Endodermal cell (in vitro differentiated cells): ENCODE data around the gene TMOD2. TPM values are rescaled to one million over a fixed set of nuclear protein-coding genes. Genes with fewer than 3 reads are reported as not detected.

ENCODE experiments used
- DNase-seq: peaks from one replicate; pipeline ENCODE4 v3.0.0-alpha.2; 2017
- H3K27ac ChIP-seq: 2 replicates; pipeline ENCODE4 v1.5.1; 2013; ENCODE audit warnings: mild to moderate bottlenecking, low read depth, low read length, moderate library complexity
- H3K27me3 ChIP-seq: 2 replicates; pipeline ENCODE4 v1.6.1; 2013; ENCODE audit warnings: mild to moderate bottlenecking, low read length, moderate library complexity; ENCODE audit not compliant: insufficient read depth, control insufficient read depth, poor library complexity, severe bottlenecking
- H3K36me3 ChIP-seq: 2 replicates; pipeline ENCODE4 v1.7.0; 2013; ENCODE audit warnings: mild to moderate bottlenecking, low read length, moderate library complexity; ENCODE audit not compliant: control insufficient read depth, insufficient read depth
- H3K4me1 ChIP-seq: one replicate; pipeline ENCODE4 v1.7.0; 2013; ENCODE audit warnings: low read length; ENCODE audit not compliant: control insufficient read depth, insufficient read depth
- H3K4me3 ChIP-seq: 2 replicates; pipeline ENCODE4 v1.5.1; 2013; ENCODE audit warnings: mild to moderate bottlenecking, low read length, moderate library complexity
- H3K9ac ChIP-seq: 2 replicates; pipeline ENCODE4 v1.6.1; 2013; ENCODE audit warnings: mild to moderate bottlenecking, low read length, moderate library complexity; ENCODE audit not compliant: poor library complexity, severe bottlenecking; ENCODE audit errors: extremely low read depth
- H3K9me3 ChIP-seq: 2 replicates; pipeline ENCODE4 v1.6.1; 2013; ENCODE audit warnings: mild to moderate bottlenecking, low read length, moderate library complexity; ENCODE audit not compliant: control insufficient read depth
- H3K27ac Mint-ChIP-seq: 2 replicates; pipeline ENCODE4 v1.8.0; 2020; ENCODE audit warnings: mixed read lengths
- H3K27me3 Mint-ChIP-seq: 2 replicates; pipeline ENCODE4 v1.8.0; 2021; ENCODE audit warnings: mild to moderate bottlenecking, mixed read lengths; ENCODE audit not compliant: insufficient read depth
- H3K36me3 Mint-ChIP-seq: 2 replicates; pipeline ENCODE4 v1.8.0; 2020; ENCODE audit warnings: low read depth, mixed read lengths
- H3K4me1 Mint-ChIP-seq: 2 replicates; pipeline ENCODE4 v1.8.0; 2020; ENCODE audit warnings: mixed read lengths
- H3K4me3 Mint-ChIP-seq: 2 replicates; pipeline ENCODE4 v1.8.0; 2020; ENCODE audit warnings: mild to moderate bottlenecking, moderate library complexity, mixed read lengths
- H3K9me3 Mint-ChIP-seq: 2 replicates; pipeline ENCODE4 v1.8.0; 2020; ENCODE audit warnings: mild to moderate bottlenecking, mixed read lengths
- CTCF ChIP-seq: fragments of 200-600 bp; sonication (generic); conservative IDR thresholded peaks from 2 replicates; pipeline ENCODE4 v1.5.0; 2021; ENCODE audit warnings: antibody characterized with exemption, mild to moderate bottlenecking
- WGBS, 2 experiments: methylation state at CpG; one replicate each; pipeline versions ENCODE4 v1.1.5 to v1.1.7; 2013; ENCODE audit warnings: missing lambda C conversion rate in 2 of 2, mixed read lengths in 1 of 2; ENCODE audit not compliant: insufficient coverage in 1 of 2, insufficient read length in 1 of 2; 5-methylcytosine and 5-hydroxymethylcytosine counted together
- total RNA-seq, 2 donors: library from RNA; stranded (reverse); fragmentation: NEBNext Ultra II Directional in 1 of 2; extraction: Animal tissue kit (Norgen Biotek cat#: 25700) in 1 of 2; gene quantifications; 2 replicates in 1 of 2; 3 replicates in 1 of 2; pipeline ENCODE4 v1.2.1, GENCODE V29; 2021

The TMOD2 gene
- total RNA-seq, 2 donors from 2014 or later, result 2.1 to 2.5 TPM

GRCh38 chr15:51837792-51838251 is 86.4 kb downstream of the TMOD2 start:
- WGBS, 2 experiments, result 69 to 72% methylated on average over 4 of the region's 4 CpGs
- H3K27me3 Mint-ChIP-seq, result no peaks in the 10 kb centered on the region
- TF ChIP-seq CTCF, result no peak
- H3K4me3 Mint-ChIP-seq, result no peak overlapping the region
- Histone ChIP-seq H3K27me3 (no peaks in the 10 kb centered on the region), H3K27ac (no peak overlapping the region), H3K4me3 (no peak overlapping the region), H3K36me3 (no peaks in the 10 kb centered on the region), H3K9ac (no peak overlapping the region), H3K4me1 (no peaks in the 10 kb centered on the region), H3K9me3 (no peaks in the 10 kb centered on the region)
- H3K9me3 Mint-ChIP-seq, result no peaks in the 10 kb centered on the region
- H3K4me1 Mint-ChIP-seq, result peaks cover 23% of the 10 kb centered on the region
- DNase-seq, result no peak
- H3K27ac Mint-ChIP-seq, result peak overlapping the region; percentile 22
- H3K36me3 Mint-ChIP-seq, result no peaks in the 10 kb centered on the region

DNA sequence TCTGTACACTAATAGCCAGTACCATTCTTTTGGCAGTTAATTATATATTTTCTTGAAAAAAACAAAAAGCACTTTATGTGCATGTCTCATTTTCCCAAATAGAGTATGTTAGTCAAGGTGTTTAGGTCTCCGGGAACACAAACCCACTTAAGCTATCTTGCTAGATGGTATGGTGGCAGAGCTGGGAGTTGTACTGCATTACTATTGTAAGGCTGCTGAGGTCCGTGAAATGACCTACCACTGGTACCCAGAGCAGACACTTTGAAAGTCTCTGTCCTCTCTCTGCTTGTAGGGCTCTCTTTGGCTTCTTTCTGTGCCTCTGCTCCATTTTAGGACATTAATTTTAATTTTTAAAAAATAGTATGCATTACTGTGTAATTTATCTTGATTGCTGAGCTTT is 86.9 kb downstream of the TMOD2 start:
- no peaks in the 10 kb centered on the region for H3K9me3 Mint-ChIP-seq
- H3K9ac ChIP-seq, result no peak overlapping the region
- H3K27ac ChIP-seq, result no peak overlapping the region
- no peak overlapping the region for H3K4me3 ChIP-seq
- peaks cover under 1% of the 10 kb centered on the region for H3K4me1 ChIP-seq
- H3K9me3 ChIP-seq, result no peaks in the 10 kb centered on the region
- no peak for TF ChIP-seq CTCF
- no peaks in the 10 kb centered on the region for H3K36me3 ChIP-seq
- peaks cover 28% of the 10 kb centered on the region for H3K4me1 Mint-ChIP-seq
- H3K27me3 ChIP-seq, result no peaks in the 10 kb centered on the region
- 94 to 100% methylated on average over 1 to 2 of the region's 2 CpGs for WGBS, 2 experiments
- H3K27ac Mint-ChIP-seq, result no peak overlapping the region
- no peak for DNase-seq
- H3K36me3 Mint-ChIP-seq, result no peaks in the 10 kb centered on the region
- H3K4me3 Mint-ChIP-seq, result no peak overlapping the region
- H3K27me3 Mint-ChIP-seq, result no peaks in the 10 kb centered on the region

DNA sequence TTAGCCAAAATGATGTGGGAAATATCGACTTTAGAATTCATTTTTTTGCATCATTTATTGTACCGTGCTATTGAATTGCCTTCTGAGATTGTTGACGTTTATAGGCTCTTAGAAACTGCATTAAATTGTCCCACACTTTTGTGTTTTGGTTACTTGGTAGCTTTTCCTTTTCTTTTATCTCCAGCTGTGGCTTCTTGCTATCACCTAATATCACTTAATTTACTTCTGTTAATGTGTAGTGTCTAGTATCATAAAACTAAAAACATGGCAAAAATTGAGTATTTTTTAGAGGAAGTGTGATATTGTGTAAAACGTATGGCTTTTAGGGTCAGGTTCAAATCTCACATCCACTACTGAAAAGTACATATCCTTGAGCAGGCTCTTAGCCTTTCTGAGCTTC is 89.3 kb downstream of the TMOD2 start:
- Mint-ChIP-seq H3K4me1 (peaks cover 39% of the 10 kb centered on the region), H3K4me3 (no peak overlapping the region), H3K27me3 (no peaks in the 10 kb centered on the region)

More for the DNA sequence above, 89.3 kb downstream of the TMOD2 start:
- DNase-seq, result no peak
- Histone ChIP-seq H3K27me3 (no peaks in the 10 kb centered on the region), H3K4me3 (no peak overlapping the region), H3K9me3 (no peaks in the 10 kb centered on the region), H3K27ac (no peak overlapping the region), H3K4me1 (peaks cover 11% of the 10 kb centered on the region), H3K36me3 (no peaks in the 10 kb centered on the region), H3K9ac (no peak overlapping the region)
- TF ChIP-seq CTCF, result no peak
- H3K27ac Mint-ChIP-seq, result no peak overlapping the region
- no peaks in the 10 kb centered on the region for H3K9me3 Mint-ChIP-seq
- WGBS, 2 experiments, result 91 to 94% methylated on average over 2 to 3 of the region's 4 CpGs
- H3K36me3 Mint-ChIP-seq, result no peaks in the 10 kb centered on the region
